ENCODE measurements around the gene OR10V1.
A peak's percentile ranks its signal among the peaks of the same experiment; 100 is the strongest.

OR10V1 gene

DNA sequence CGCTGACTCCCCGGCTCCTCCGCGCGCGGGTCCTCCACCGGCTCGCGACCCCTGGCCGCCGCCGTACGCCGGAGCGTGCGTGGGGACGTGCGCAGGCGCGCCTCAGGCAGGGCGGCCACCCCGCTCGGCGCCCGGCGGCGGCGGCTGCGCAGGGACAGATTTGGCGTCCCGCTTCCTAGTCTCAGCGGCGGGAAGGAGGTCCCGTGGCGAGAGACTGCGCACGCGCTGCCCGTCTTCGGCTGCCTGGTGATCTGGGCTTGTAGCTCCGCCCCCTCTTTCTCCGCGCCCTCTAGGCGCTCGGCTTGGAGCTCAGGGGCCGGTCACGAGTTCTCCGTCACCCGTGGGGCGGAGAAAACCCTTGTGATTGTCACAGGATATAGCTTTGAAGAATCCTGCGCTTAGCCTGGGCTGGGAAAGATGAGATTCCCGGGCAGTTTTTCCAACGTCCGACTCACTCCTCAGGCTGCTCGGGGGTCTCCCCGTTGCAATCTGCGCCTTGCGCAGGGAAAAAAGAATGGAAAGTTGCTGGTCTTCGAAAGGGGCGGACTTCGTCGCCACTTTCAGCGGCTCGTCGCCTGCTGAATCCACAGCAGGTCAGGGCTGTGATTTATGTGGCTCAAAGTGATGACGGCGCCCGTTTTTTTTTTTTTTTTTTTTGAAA lies 44.6 kb downstream of the OR10V1 start, which contains the start of gene PATL1:
TSS of gene PATL1 (minus strand) at position 88 of the 661 bp plus-strand sequence. CDS start 142 bp downstream, outside the sequence.
- DNase-seq (ENCODE audit: low read depth, low spot score): peak; percentile 99

DNA sequence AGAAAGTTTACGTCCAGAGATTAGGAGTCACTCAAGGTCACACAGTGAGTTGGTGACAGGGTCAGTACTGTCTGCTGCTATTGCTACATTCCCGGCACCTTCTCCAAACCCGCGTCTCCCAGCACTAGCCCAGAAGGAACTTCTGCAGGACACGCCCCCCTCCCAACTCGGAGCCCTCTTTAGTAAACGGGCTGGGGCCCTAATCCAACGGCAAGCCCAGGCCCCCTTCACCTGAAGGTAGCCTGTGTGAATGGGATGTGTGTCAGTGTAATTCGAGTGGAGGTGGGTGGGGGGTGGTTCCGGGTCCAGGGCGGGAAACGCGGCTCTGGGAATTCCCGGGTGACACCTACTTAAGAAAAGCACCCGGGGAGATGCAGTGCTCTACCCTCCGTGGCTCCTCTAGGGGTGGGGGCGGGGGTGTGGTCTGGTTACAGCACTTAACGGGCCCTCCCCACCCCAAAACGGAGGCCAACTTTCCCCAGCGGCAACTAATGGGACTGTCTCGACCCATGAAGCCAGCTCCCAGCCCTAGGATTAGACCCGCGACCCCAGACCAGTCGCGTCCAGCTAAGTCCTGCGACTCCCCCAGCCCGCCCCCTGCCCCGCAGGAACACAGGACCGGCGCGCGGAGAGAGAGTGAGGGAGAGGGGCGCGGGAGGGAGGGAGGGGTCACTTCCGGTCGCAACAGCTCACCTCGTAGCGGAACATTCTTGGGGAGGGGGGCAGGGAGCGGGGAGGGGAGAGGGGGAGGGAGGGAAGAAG lies 45.3 kb downstream of the OR10V1 start:
- DNase-seq (ENCODE audit: low read depth, low spot score): no peak

DNA sequence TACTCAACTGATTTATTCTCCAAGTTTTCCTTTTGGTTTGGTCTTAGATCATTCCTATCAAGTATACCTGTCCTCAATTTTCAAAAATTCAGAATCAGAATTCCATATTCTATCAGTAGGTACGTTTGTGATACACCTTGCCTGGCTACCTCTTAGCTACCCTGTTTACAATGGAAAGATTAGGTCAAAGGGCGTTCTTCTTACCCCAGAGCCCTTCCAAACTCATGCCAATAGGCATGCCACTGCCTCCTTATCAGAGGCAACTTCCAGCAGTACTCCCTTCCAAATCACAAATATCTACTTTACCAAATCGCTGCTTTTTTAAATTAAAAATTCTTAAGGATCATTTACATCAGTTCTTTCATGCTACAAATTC lies 45.8 kb downstream of the OR10V1 start:
- DNase-seq (ENCODE audit: low read depth, low spot score): no peak

DNA sequence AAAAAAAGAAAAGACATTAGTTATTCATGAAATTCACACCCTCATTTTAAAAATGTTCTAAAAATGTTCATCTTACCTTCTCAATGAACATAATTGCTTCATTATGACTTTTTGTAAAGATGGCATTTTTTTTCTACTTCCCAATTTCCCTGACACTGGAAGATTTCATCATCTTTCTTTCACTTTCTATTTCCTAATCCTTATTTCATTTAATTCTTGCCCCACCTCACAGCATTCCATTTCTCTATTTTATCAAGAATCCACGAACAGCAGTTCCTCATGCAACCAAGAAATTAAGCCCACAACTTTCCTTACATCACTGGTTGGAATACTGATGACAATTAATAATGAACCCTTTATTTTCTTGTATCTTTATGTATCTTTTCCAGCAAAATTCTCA lies 46.7 kb downstream of the OR10V1 start:
- DNase-seq (ENCODE audit: low read depth, low spot score): no peak

Measured in smooth muscle cell of the brain vasculature (primary cell).